Measurements from ENCODE around the gene KLHL22. TPM values are rescaled to one million over a fixed set of nuclear protein-coding genes. Genes with fewer than 3 reads are reported as not detected.

The KLHL22 gene
- total and polyA plus RNA-seq, 2 donors (not counting 3 experiments of a cell fraction or from before 2014, with no cell fraction given) = 24.2 to 33.6 TPM

- H3K79me2 ChIP-seq (ENCODE audit: control insufficient read depth, insufficient read depth, low read length) = peaks cover 2% of the 10 kb centered on the region
- no peak for TF ChIP-seq GATA2 (IDR thresholded peaks at IDR 0.05; ENCODE audit: insufficient read depth, insufficient read length, low read depth, low read length)
- no peak for TF ChIP-seq EZH2 (IDR thresholded peaks at IDR 0.05; ENCODE audit: borderline replicate concordance, low read depth, low read length, severe bottlenecking)
- TF ChIP-seq CTCF (IDR thresholded peaks at IDR 0.05; ENCODE audit: extremely low read depth in 1 of 2, insufficient read depth in 1 of 2, low read depth in 1 of 2, low read length in 2 of 2) = no peak
- TF ChIP-seq POLR2AphosphoS5 (IDR thresholded peaks at IDR 0.05; ENCODE audit: insufficient read depth, low read depth, low read length) = no peak
- TF ChIP-seq JUN (IDR thresholded peaks at IDR 0.05; ENCODE audit: borderline replicate concordance, insufficient read depth, insufficient read length, low read depth) = no peak
- no peak for TF ChIP-seq MYC (IDR thresholded peaks at IDR 0.05; ENCODE audit: low read depth, low read length)
- TF ChIP-seq FOS (IDR thresholded peaks at IDR 0.05; ENCODE audit: borderline replicate concordance, insufficient read depth, low read length) = no peak
- no peak for TF ChIP-seq POLR2A (IDR thresholded peaks at IDR 0.05; ENCODE audit: low read depth, low read length)
- no peak for TF ChIP-seq MAX (IDR thresholded peaks at IDR 0.05; ENCODE audit: insufficient read depth, insufficient read length)
- H3K9ac ChIP-seq (replicated peaks; ENCODE audit: extremely low read depth, insufficient read depth, low read length) = no peak overlapping the region
- H4K20me1 ChIP-seq (replicated peaks; ENCODE audit: control insufficient read depth, extremely low read depth, insufficient read depth, low read length) = no peaks in the 10 kb centered on the region
- CTCF ChIA-PET = interaction anchor here (1.1 to 1.6 kb wide), 2 partner anchors 8 to 18 kb away, joined by 4 to 6 read pairs; no protein-coding TSS in a partner anchor
- FAIRE-seq (no peak), DNase-seq (ENCODE audit: low read depth, low spot score) (no peak)
- BruUV-seq (replicated peaks) = no TSS peak
- no peaks in the 10 kb centered on the region for H3K9me1 ChIP-seq (replicated peaks; ENCODE audit: control insufficient read depth, extremely low read depth, insufficient read depth, low read length)
- no peaks in the 10 kb centered on the region for H3K27me3 ChIP-seq (ENCODE audit: control insufficient read depth in 2 of 2, insufficient read depth in 2 of 2, low read length in 2 of 2)
- H3K4me2 ChIP-seq (ENCODE audit: insufficient read depth, low read length) = no peak overlapping the region
- H3K4me1 ChIP-seq (ENCODE audit: control insufficient read depth, extremely low read depth, insufficient read depth, low read length) = no peaks in the 10 kb centered on the region
- H3K36me3 ChIP-seq (ENCODE audit: control insufficient read depth in 2 of 2, extremely low read depth in 1 of 2, insufficient read depth in 2 of 2, low read length in 2 of 2) = peaks cover 2 to 13% of the 10 kb centered on the region in 2 experiments
- POLR2A ChIA-PET = no interaction called here
- no peak overlapping the region for H3K4me3 ChIP-seq (replicated peaks in 1 of 3; ENCODE audit: insufficient read depth in 1 of 3, low read depth in 1 of 3, low read length in 3 of 3)
- no peak overlapping the region for H3K27ac ChIP-seq (ENCODE audit: insufficient read depth, low read depth, low read length)
- dilution Hi-C loops (cut with MboI; ENCODE audit: extremely low pct_ligation_motif_present, low sequenced_read_pairs) = no loop called here
- no peaks in the 10 kb centered on the region for H3K9me3 ChIP-seq (replicated peaks; ENCODE audit: control insufficient read depth, insufficient read depth, low read length)
- intact Hi-C loops (cut with micrococcal nuclease) = no loop called here
- H2AFZ ChIP-seq (ENCODE audit: low read depth, low read length) = no peak overlapping the region
These were observed 95.6 kb downstream of the KLHL22 start for GRCh38 chr22:20399866-20400605.

All from endothelial cell of umbilical vein (primary cell).